ENCODE results near the gene DCAF5.
"Not testable (repeated sequence)": the region's sequence is repeated elsewhere in the genome, so short reads cannot be mapped to it uniquely, and the experiment has no call there.

Gene DCAF5

DNA sequence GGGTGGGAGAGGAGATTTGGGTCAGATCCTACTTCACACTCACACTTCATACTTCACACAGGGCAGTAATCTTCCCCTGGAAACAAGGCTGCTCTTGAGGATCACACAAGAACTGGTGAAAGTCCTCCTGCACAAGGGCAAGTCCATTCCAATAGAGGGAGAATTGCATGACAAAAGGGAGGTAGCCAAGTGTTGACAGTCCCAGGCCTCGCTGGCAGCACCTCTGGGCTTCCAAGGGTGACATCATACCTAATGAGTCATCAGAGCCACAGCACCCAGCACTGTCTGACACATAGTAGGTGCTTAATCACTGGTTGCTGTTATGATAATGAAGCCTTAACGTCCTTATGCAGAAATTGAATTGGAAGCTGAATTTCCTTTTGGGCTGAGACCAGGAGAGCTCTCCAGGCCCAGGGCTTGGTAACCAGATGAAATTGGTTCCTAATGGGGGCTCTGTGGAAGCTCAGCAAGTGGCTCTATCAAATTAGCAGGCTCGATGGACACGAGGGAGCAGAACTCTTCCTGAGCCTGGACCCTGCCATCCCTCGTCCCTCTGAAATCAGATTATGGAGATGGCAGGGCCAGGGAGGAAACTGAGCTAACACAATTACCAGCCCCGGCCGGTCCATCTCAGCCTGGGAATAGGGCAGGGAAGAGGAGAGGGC is 115.0 kb downstream of the DCAF5 start:
- DNase-seq (ENCODE audit: insufficient read length, low spot score) (no peak), FAIRE-seq (no peak)
- TF ChIP-seq, protein P1, sequence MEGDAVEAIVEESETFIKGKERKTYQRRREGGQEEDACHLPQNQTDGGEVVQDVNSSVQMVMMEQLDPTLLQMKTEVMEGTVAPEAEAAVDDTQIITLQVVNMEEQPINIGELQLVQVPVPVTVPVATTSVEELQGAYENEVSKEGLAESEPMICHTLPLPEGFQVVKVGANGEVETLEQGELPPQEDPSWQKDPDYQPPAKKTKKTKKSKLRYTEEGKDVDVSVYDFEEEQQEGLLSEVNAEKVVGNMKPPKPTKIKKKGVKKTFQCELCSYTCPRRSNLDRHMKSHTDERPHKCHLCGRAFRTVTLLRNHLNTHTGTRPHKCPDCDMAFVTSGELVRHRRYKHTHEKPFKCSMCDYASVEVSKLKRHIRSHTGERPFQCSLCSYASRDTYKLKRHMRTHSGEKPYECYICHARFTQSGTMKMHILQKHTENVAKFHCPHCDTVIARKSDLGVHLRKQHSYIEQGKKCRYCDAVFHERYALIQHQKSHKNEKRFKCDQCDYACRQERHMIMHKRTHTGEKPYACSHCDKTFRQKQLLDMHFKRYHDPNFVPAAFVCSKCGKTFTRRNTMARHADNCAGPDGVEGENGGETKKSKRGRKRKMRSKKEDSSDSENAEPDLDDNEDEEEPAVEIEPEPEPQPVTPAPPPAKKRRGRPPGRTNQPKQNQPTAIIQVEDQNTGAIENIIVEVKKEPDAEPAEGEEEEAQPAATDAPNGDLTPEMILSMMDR (IDR thresholded peaks at IDR 0.05; ENCODE audit: insufficient read depth, missing control alignments) = no peak

DNA sequence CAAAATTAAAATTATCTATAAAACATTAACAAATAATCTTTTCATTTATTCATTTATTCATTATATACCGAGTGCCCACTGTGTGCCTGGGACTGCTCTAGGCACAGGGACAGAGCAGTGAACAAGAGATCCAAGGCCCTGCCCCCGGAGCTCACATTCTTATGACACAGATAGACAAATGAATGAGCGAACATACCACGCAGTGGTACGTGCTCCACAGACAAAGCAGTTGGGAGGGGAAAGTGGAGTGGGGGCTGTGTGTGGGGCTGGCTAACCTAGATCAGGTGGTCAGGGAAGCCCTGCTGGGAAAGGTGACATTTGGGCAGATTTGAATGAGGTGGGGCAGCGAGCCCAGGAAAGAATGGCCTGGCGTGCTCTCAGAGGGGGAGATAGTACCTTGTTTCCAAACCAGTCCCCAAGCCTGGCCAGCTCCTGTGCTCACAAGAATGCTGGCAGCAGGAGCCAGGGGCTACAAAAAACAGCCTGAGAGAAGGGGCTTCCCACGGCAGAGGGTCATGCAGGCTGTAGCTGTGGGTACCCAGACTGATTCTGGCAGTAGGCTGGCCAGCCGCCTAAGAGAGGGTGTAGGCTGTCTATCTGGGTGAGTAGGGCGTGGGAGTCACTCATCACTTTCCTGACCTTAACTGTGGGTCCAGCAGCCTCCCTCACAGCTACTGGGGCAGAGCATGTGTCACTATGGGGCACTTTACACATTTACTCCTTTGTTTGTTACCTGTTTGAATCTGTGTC is 116.0 kb downstream of the DCAF5 start:
- FAIRE-seq (no peak), DNase-seq (ENCODE audit: insufficient read length, low spot score) (no peak)
- TF ChIP-seq, protein P1 (IDR thresholded peaks at IDR 0.05; ENCODE audit: insufficient read depth, missing control alignments) = no peak

DNA sequence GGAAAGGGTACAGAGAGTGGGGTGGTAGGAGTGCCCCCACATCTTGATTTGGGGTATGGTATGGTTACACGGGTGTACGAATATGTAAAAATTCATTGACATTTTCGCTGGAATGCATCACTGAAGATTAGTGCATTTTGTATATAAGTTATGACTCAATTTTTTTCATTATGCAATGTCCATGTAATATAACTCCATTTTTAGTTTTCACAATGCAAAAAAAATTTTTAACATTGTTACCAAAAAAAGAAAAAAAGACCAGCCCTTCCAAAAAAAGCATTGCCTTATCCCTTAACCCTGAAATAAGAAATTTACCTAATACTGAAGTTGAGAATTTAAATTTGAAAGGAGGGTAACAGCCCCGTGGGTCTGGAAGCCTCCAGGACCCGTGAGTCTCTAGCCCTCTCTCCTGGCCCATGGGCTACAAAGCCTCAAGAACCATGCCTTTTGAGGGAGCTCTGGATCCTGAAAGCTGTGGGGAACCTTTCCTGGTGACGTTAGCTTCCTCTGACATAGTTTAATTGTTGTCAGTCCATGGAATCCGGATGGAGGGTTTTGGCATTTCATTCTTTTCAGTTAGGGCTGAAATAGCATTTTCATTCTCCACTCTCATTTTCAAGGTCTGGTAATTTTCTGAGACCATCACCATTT is 118.2 kb downstream of the DCAF5 start:
- no peak for FAIRE-seq
- TF ChIP-seq, protein P1 (IDR thresholded peaks at IDR 0.05; ENCODE audit: insufficient read depth, missing control alignments) = no peak
- DNase-seq (ENCODE audit: insufficient read length, low spot score) = no peak

DNA sequence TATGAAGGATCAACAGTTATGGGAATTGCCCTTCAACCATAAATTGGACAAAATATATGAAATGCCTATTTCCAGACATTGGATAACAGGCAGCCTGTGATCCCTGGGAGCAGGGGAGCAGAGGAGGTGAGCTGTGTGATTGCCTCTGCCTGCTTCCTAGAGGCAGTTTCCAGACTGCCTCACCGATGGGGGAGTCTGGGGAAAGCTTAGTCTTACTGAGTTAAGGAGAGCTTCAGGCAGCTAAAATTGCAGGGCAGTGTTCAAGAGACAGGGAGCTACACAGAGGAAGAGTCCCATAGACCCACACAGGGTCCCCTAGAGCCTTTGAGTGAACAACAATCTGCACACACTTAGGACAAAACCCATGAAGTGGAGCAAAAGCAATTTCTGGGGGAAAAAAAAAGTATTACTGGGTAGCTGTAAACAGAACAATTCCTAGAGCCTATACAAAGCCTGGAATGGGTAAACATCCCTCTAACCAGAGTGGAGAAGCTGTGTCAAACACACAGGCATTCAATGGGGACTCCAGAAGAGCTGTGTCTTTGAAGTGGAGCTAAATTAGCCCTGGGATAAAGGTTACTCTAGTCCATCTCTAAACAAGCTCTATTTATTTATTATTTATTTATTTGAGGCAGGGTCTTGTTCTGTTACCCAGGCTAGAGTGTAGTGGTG is 125.5 kb downstream of the DCAF5 start:
- DNase-seq (ENCODE audit: insufficient read length, low spot score) (no peak), FAIRE-seq (no peak)
- TF ChIP-seq, protein P1 (IDR thresholded peaks at IDR 0.05; ENCODE audit: insufficient read depth, missing control alignments) = no peak

DNA sequence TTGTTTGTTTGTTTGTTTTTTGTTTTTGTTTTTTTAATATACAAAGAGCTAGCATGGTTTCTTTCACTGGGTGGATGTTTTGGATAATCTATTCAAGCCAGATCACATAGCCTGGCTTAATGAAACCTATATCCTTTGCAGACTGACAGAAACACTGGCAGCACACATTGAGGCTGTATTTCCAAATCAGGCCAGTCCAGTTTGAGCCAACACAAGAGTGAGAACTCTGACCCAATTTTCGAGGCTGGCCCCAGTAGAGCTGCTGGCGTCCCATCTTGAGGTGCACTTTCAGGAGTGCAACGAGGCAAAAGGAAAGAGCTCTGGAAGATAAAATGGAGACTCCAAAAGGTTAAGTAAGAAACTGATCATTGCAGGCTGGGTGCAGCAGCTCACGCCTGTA is 129.9 kb downstream of the DCAF5 start:
- DNase-seq (ENCODE audit: insufficient read length, low spot score) (no peak), FAIRE-seq (no peak)
- TF ChIP-seq, protein P1 (IDR thresholded peaks at IDR 0.05; ENCODE audit: insufficient read depth, missing control alignments) = no peak

DNA sequence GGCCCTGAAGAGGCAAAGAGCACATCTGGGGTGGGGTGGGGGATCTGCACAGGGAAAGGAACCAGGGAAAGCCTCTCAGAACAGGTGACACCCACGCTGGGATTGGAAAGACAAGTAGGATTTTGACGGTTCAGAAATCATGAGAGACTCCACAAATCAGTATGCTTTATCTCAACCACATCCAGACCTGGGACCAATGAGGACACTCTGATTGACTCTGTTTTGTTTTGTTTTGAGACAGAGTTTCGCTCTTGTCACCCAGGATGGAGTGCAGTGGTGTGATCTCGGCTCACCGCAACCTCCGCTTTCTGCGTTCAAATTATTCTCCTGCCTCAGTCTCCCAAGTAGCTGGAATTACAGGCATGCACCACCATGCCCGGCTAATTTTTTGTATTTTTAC is 130.8 kb downstream of the DCAF5 start:
- not testable (repeated sequence) for DNase-seq (ENCODE audit: insufficient read length, low spot score); FAIRE-seq

DNA sequence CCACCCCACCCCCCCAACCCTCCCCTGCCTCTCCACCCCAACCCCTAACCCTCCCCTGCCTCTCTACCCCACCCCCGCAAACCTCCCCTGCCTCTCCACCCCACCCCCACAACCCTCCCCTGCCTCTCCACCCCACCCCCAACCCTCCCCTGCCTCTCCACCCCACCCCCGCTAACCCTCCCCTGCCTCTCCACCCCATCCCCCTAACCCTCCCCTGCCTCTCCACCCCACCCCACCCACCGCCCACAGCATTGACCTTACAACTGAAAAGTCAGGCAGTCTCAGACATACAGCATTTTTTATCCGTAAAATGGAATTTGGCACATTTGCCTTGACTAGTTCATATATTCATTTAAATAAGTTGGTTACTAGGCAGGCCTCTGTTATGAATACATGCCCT is 135.2 kb downstream of the DCAF5 start:
- TF ChIP-seq, protein P1 (IDR thresholded peaks at IDR 0.05; ENCODE audit: insufficient read depth, missing control alignments) = no peak
- DNase-seq (ENCODE audit: insufficient read length, low spot score) (no peak), FAIRE-seq (no peak)
